Testis (tissue), 2 donors: ENCODE results near the gene NPL.

Source experiments
- POLR2A ChIP-seq: fragments of 450-650 bp; IDR thresholded peaks from one replicate; pipeline ENCODE4 v1.6.1; 2017; ENCODE audit warnings: antibody characterized with exemption, mild to moderate bottlenecking, moderate library complexity
- TF ChIP-seq, protein P1 (sequence below), 3 experiments: fragments of 450-650 bp in 2 of 3; fragments of 200-600 bp in 1 of 3; sonication (generic) in 1 of 3; IDR thresholded peaks; one replicate each; pipeline ENCODE4 v1.5.1; 2016 to 2019; ENCODE audit warnings: antibody characterized with exemption in 3 of 3, mild to moderate bottlenecking in 2 of 3, moderate library complexity in 1 of 3

- TF ChIP-seq, protein P1, sequence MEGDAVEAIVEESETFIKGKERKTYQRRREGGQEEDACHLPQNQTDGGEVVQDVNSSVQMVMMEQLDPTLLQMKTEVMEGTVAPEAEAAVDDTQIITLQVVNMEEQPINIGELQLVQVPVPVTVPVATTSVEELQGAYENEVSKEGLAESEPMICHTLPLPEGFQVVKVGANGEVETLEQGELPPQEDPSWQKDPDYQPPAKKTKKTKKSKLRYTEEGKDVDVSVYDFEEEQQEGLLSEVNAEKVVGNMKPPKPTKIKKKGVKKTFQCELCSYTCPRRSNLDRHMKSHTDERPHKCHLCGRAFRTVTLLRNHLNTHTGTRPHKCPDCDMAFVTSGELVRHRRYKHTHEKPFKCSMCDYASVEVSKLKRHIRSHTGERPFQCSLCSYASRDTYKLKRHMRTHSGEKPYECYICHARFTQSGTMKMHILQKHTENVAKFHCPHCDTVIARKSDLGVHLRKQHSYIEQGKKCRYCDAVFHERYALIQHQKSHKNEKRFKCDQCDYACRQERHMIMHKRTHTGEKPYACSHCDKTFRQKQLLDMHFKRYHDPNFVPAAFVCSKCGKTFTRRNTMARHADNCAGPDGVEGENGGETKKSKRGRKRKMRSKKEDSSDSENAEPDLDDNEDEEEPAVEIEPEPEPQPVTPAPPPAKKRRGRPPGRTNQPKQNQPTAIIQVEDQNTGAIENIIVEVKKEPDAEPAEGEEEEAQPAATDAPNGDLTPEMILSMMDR (IDR thresholded peaks at IDR 0.05): no peak
- TF ChIP-seq POLR2A: no peak
Observed at GRCh38 chr1:182752077-182752988, 37.2 kb upstream of the NPL start.
